ENCODE data around the gene RHOT2.

The RHOT2 gene

DNA sequence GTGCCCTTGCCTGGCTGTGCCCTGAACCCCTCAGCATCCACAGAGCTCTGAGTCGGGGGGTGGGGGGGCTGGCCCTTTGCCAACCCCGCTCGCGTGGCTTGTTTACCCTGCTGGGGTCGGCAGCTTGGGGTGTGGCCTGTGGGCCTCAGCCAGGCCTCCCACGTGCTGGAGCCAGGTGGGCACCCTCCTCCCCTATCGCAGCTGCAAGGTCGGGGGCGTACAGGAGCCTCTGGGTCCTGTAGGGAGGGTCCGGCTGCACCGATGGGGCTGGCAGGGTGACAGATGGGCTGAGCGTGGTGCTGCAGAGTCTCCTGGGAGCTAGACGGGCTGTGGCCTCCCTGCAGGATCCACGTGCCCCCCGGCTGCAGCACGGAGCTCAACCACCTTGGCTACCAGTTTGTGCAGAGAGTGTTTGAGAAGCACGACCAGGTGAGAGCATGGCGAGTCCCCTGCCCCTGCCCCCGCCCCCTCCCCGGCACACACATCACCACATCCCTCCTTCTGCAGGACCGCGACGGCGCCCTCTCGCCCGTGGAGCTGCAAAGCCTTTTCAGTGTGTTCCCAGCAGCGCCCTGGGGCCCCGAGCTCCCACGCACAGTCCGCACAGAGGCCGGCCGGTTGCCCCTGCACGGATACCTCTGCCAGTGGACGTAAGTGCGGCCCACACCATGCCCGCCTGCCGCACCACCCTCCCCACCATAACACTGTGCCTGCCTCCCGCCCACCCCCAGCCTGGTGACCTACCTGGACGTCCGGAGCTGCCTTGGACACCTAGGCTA lies 3.6 kb downstream of the RHOT2 start:
- no peak for DNase-seq

DNA sequence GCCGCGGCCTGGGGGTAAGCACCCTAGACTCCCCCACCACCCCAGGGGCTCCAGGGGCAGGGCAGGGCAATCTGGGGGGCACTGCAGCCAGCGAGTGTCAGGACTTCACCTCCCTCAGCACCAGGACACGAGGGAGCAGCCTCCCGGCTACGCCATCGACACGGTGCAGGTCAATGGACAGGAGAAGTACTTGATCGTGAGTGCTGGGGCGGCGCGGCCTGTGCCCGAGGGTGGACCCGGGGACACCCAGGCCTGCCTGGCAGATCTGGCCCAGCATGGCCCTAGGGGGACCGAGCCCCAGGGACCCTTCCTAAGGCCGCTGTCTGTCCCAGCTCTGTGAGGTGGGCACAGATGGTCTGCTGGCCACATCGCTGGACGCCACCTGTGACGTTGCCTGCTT lies 4.4 kb downstream of the RHOT2 start:
- DNase-seq: no peak

DNA sequence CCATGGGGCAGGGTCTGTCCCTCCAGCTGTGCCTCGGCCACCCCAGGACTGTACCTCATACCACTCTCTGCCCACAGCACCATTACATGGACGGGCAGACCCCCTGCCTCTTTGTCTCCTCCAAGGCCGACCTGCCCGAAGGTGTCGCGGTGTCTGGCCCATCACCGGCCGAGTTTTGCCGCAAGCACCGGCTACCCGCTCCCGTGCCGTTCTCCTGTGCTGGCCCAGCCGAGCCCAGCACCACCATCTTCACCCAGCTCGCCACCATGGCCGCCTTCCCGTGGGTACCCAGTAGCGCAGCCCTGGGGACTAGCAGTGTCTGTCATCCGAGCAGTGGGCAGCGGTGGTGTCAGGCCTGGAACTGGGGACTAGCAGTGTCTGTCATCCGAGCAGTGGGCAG lies 4.9 kb downstream of the RHOT2 start:
- no peak for DNase-seq

DNA sequence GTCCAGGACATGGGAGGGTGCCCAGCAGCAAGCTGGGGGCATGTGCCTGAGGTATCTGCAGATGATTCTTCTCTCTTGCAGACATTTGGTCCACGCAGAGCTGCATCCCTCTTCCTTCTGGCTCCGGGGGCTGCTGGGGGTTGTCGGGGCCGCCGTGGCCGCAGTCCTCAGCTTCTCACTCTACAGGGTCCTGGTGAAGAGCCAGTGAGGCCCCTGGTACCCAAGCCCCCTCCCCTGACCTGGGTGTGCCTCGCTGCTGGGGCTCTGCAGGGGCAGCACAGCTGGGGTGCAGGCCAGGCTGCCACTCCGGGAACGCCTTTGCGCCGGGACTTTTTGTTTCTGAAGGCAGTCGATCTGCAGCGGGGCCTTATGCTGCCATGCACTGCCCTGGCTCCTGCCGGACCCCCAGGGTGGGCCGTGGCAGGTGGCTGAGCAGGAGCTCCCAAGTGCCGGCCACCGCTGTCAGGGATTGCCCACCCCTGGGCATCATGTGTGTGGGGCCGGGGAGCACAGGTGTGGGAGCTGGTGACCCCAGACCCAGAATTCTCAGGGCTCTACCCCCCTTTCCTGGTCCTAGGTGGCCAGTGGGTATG lies 5.6 kb downstream of the RHOT2 start:
- no peak for DNase-seq

DNA sequence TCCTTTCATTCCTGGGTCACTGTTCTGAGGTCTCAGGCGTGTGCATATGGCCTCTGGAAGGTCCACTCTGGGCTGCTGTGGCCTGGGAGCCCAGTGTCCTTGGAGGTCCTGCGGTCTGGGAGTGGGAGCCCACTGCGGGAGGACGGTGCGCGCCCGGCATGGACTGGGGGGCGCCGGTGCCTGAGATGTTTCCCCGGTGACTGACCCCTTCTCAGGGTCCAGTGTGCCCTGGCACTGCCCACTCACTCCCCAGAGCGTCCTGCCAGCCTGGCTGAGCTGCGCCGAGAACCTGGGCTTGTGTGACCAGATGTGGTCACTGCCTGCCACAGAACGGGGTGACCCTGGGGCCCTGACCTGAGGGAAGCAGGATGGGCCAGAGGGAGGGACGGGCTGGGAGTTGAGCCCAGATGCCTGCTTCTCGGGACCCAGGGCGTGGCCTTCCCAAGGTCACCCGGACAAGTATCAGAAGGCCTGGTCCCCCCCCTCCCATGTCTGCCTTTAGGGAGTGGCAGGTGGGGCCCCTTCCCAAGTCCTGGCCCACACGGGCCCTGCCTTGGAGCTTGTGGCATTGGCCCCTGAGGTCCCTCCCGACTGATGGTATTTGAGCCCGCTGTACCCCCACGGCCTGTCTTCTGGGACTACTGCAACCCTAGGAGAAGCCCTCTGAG lies 6.4 kb downstream of the RHOT2 start:
- DNase-seq: no peak

DNA sequence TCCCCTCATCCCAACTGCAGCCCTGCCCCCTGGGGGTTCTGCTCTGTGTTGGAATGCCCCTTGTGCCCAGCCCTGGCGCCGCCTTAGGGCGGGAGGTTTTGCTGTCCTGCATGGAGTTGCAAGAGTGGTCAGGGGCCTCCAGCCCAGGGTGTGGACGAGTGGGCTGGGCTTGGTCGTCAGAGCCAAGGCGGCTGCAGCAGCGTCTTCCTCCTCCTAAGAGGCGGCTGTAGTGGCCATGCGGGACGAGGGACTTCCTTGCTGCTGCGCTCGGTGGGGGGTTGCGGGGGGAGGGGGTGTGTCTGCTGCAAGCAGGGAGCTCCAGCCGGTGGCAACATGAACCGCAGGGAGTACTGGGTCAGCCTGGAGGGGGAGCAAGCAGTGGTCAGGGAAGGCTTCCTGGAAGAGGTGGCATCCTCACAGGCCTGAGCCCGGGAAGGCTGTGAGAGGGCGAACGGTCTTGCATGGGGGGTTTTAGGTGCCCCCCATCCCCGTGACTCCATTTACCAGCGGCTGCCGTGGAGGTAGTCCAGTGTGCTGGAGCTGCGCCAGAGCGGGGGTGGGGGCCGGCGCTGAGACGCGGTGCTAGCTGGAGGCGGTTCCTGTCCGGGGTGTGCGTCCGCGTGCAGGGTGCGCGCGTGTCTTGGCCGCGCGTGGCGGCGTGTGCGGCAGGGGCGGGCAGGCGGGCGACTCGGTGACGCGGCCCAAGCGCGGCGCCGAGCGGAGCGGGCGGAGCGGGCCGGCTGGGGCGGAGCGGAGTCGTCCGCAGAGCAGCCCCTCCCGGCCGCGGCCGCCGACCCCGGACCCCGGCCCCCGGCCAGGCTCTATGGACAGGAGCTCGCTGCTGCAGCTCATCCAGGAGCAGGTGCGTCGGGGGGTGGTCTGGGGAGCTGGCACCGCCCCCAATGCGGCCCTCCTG lies 7.3 kb downstream of the RHOT2 start, which contains the start of gene RHBDL1:
Gene RHBDL1, plus strand, starts transcription at position 704 of the 916 bp plus-strand sequence. Its CDS starts 120 bp downstream, at position 824.
- DNase-seq: peak; percentile 47

DNA sequence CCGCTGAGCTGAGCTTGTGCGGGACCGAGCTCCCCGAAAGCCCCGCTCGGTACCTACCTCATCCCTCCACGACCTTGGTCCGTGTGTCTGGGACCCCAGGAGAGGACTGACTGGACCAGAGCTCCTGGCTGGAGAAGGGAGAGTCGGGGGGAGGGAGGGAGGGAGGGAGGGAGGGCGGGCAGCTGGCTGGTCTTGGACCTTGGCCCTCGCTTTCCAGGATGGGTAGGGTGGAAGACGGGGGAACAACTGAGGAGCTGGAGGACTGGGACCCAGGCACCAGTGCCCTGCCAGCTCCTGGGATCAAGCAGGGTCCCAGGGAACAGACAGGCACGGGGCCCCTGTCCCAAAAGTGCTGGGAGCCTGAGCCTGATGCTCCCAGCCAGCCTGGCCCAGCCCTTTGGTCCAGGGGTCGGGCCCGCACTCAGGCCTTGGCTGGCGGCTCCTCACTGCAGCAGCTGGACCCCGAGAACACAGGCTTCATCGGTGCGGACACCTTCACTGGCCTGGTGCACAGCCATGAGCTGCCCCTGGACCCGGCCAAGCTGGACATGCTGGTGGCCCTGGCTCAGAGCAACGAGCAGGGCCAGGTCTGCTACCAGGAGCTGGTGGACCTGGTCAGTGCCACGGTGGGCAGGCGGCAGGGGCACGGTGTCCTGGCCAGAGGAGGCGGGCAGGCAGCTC lies 8.1 kb downstream of the RHOT2 start:
- DNase-seq: no peak

DNA sequence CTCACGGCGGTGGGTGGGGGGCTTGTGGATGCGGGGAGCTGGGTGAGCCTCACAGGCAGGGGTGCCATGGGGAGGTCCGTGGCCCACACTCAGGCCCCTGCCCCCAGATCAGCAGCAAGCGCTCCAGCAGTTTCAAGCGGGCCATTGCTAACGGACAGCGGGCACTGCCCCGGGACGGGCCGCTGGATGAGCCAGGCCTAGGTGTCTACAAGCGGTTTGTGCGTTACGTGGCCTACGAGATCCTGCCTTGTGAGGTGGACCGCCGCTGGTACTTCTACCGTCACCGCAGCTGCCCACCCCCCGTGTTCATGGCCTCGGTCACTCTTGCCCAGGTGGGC lies 8.6 kb downstream of the RHOT2 start:
- no peak for DNase-seq

DNA sequence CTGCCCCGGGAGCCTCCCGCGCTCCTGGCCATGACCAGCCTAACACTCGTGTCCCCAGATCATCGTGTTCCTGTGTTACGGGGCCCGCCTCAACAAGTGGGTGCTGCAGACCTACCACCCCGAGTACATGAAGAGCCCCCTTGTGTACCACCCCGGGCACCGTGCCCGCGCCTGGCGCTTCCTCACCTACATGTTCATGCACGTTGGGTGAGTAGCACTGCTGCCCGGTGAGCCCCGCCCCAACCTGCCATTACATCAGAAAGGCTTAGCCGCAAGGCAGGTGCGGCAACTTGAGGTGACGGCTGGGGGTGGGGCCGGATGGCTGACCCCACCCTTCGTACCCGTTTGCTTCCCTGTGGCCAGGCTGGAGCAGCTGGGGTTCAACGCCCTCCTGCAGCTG lies 9.0 kb downstream of the RHOT2 start:
- DNase-seq: no peak

DNA sequence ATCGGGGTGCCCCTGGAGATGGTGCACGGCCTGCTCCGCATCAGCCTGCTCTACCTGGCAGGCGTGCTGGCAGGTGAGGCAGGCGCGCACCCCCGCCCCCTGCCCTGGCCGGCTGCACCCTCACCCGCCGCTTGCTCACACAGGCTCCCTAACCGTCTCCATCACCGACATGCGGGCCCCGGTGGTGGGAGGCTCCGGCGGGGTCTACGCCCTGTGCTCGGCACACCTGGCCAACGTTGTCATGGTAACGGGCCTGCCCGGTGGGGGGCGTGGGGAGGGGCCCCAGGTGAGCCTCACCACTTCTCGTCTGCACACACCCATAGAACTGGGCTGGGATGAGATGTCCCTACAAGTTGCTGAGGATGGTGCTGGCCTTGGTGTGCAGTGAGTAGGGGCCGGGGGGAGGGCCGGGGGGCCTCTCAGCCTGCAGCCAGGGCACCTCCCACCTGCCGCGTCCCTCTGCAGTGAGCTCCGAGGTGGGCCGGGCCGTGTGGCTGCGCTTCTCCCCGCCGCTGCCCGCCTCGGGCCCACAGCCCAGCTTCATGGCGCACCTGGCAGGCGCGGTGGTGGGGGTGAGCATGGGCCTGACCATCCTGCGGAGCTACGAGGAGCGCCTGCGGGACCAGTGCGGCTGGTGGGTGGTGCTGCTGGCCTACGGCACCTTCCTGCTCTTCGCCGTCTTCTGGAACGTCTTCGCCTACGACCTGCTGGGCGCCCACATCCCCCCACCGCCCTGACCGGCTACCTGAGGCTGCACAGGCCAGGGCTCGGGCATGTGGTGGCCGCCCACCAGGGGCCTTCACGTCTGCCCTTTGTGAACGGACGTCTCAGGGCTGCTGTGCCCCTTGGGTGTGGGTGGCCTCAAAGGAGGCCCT lies 9.6 kb downstream of the RHOT2 start:
- DNase-seq: no peak

DNA sequence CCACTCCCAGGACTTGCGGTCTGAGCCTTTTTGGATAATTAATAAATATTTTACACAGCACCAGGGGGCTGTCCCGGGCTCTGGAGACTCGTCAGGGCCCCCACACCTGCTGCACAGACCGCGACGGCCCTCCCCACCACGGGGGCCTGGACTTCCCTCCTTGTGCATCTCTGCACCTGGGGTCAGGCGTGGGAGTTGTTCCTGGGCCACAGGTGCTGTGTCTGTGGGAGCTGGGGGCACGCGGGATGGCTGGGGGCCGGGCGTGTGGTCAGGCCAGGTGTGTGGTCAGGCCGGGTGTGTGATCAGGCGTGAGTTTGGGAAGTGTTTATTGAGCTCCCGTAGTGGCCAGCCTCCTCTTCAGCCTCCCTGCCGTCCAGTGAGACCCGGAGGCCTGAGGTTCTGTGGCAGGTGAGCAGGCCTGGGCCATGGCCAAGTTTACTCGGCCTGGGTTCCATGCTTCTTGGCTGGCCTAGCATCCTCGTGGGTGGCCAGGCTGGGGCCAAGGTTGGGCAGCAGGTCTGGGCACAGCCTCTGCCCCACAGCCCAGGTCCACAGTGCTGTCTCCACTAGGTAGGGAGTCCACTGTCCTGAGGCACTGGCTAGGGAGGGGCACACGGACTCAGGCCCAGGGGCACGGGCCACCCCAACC lies 10.4 kb downstream of the RHOT2 start:
- DNase-seq: no peak

DNA sequence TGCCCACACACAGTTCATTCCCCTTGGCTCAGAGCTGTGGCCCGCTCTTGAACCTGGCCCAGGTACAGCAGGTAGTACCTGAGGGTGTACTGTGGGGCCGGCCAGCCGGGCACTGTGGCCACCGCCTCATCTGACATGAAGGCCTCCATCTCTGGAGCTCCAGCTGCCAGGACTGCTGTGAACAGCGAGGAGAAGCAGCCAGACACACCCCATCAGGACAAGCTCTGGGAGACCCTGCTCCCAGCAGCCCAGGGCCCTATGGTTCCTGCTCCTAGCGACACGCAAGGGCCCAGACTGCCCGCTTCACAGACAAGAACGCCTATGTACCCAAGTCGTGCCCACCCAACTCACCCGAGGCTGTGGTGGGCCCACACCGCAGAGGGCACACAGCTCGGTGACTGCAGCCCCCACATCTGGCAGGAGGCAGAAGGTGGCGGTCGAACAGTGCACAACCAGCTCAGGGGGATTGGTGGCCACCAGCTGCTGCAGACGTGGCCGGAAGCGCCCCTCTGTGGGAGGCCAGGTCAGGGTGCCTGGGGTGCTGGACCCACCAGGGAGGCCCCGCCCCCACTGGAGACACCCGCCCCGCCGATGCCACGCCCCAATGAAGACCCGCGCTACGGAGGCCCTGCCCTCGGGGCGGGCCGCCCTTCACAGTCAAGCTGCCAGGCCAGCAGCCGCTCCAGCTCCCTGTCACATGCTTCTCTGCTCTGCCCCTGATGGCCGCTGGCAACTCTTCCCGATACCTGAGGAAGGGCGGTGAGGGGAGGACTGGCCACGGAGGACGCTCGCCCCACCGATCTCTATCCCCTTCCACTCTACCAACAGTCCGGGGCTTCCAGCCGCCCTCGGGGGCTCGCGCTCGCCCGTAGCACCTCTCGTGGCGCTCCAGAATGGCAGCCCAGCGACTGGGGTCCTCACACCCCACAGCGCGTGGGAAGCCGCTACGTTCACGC lies 11.2 kb downstream of the RHOT2 start:
- DNase-seq: peak; percentile 90

DNA sequence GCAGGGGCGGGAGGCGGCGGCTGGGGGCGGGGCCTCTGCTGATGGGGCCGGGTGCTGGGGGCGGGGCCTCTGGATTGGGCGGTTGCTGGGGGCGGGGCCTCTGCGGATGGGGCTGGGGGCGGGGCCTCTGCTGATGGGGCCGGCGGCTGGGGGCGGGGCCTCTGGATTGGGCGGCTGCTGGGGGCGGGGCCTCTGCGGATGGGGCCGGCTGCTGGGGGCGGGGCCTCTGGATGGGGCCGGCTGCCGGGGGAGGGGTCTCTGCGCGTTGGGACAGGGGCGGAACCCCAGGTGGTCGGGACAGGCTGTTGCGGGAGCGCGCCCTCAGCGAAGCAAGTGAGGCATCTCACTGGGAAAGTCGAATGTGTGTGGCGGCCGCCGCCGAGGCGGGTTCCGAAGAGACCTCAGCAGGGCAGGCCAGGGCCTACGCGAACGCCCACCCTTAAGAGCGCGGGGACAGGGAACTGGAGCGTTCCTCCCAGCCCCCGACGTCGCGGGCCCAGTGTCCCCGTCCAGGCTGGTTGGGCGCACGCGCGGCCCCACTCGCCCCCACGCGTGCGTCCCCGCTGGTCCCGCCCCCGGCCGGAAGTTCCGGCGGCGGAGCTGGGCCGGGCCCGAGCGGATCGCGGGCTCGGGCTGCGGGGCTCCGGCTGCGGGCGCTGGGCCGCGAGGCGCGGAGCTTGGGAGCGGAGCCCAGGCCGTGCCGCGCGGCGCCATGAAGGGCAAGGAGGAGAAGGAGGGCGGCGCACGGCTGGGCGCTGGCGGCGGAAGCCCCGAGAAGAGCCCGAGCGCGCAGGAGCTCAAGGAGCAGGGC lies 12.1 kb downstream of the RHOT2 start, which contains the start of gene STUB1:
Gene STUB1, plus strand, starts transcription at position 597 of the 811 bp plus-strand sequence. Its CDS starts 116 bp downstream, at position 713.
- peak; percentile 93 for DNase-seq

DNA sequence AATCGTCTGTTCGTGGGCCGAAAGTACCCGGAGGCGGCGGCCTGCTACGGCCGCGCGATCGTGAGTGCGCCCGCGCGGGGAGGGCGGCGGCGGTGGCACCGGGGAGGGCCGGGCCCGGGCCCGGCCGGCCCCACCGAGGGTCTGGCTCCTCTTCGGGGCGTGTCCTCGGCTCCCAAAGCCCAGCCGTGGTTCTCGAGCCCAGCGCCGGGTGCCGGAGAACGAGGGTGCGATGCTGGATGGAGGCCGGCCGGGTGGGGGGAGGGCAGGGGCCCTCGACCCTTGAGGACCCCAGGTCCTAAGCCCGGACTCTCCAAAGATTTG lies 12.7 kb downstream of the RHOT2 start:
- no peak for DNase-seq

DNA sequence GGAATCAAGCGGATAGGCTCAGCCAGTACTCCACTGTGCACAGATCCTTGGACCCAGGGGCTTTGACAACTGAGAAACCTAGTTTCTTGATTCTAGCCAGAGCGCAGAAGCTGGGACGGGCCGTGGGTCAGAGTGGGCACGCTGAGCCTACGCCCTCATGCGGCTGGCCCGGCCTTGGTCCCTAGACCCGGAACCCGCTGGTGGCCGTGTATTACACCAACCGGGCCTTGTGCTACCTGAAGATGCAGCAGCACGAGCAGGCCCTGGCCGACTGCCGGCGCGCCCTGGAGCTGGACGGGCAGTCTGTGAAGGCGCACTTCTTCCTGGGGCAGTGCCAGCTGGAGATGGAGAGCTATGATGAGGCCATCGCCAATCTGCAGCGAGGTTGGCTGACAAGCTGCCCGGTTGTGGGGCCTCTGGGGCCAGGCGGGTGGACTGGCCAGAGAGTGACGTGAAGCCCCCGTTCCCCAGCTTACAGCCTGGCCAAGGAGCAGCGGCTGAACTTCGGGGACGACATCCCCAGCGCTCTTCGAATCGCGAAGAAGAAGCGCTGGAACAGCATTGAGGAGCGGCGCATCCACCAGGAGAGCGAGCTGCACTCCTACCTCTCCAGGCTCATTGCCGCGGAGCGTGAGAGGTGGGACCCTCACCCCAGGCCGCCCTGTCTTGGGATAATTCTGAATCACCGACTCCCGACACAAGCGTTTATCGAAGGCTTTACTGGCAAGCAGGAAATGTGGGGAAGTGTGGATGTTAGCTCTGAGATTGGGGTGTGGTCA lies 13.2 kb downstream of the RHOT2 start:
- DNase-seq: peak; percentile 68

DNA sequence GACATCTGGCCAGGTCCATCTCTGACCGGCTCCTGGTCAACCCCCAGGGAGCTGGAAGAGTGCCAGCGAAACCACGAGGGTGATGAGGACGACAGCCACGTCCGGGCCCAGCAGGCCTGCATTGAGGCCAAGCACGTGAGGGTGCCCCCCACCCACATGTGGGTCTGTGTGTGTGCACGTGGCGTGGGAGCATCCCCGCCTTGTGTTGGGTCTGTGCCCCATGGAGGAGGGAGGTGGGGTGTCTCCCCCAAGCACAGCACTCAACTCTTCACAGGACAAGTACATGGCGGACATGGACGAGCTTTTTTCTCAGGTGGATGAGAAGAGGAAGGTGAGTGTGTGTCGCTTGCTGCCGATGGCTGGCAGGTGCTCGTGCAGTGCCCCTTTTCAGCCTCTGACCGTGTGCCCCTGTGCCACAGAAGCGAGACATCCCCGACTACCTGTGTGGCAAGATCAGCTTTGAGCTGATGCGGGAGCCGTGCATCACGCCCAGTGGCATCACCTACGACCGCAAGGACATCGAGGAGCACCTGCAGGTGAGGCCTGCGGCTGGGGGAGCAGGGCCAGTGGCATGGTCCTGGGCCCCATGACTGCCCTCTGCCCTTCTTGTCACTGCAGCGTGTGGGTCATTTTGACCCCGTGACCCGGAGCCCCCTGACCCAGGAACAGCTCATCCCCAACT lies 14.0 kb downstream of the RHOT2 start:
- no peak for DNase-seq
